ENCODE results near the gene TEX11.

The TEX11 gene

DNA sequence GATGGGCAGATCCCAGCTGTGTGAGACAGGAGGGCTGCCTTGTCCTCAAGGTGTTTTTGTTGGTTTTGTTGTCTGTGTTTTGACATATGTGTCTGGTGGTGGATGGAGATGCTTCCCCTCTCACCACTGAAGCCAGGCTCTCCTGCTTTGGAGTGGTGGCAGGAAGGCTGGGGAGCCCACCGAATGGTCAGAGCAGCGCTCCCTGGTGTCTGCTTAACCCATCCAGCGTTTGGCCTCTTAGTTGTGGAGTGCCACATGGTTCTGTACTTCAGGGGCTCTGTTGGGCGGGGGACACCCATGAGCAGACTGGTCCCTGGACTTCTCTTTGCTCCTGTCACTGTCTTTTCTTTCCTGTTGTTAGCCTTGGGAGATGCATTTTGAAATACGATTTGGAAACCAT is 412.0 kb downstream of the TEX11 start:
- no peak for DNase-seq (ENCODE audit: low spot score)

- DNase-seq (ENCODE audit: low spot score), result no peak
Measured at GRCh38 chrX:70494441-70494840, 414.1 kb downstream of the TEX11 start.

GRCh38 chrX:70488856-70489255 is 419.7 kb downstream of the TEX11 start:
- DNase-seq (ENCODE audit: low spot score), result no peak

DNA sequence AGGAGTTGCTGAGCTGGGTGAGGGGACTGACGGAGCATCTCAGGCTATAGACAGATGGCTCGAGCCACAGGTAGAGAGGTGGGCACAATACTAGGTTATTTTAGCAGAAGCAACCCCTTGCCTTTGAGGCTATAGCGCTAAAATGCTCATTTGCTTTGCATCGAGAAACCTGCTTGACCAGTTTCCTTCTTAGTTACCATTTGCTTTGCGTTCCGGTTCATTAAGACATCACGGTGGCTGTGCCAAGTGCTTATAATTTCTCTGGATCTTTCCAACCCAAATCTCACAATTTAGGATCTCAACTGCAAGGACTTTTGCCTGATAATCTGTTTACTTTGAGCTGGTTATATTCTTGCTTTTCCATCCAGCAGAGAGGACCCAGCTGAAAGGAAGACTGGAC is 423.0 kb downstream of the TEX11 start:
- no peak for DNase-seq (ENCODE audit: low spot score)

GRCh38 chrX:70482300-70482699 is 426.2 kb downstream of the TEX11 start:
- DNase-seq (ENCODE audit: low spot score), result no peak

DNA sequence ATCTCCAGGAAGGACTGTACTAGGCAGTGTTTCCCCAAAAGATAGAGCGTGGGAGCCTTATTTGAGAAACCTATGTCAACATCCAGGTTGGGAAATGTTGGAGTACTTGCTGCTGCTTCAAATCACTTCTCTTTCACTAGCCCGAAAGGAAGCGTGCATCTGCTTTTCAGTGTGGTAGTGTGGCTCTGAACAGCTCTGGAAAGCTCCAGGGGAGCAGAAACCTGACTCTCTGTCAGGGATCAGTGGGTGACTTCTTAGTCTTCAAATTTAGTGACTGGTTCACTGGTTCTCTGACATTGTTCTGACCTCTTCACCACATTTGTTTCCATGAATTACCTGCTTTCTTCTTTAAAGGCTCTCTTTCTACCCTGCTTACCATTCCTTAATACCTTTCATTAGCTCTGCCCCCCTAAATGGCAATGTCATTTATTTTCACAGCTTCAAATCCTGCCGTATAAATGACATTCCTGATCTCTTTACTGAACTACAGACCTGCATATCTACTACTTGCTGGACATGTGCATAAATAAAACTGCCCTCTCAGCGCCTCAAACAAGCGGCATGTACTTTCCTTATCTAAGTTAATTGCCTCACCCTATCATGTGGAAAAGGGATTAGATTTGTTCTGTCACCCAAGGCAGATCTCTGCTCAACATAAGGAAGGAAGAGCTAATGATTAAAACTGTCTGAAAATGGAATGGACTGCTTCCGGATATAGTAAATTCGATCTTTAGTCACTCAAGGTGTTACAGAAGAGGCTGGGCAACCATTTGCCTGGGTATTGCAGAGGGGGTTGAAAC is 426.8 kb downstream of the TEX11 start:
- DNase-seq (ENCODE audit: low spot score), result no peak

- DNase-seq (ENCODE audit: low spot score), result no peak
Measured at GRCh38 chrX:70480660-70481018, 427.9 kb downstream of the TEX11 start.

DNA sequence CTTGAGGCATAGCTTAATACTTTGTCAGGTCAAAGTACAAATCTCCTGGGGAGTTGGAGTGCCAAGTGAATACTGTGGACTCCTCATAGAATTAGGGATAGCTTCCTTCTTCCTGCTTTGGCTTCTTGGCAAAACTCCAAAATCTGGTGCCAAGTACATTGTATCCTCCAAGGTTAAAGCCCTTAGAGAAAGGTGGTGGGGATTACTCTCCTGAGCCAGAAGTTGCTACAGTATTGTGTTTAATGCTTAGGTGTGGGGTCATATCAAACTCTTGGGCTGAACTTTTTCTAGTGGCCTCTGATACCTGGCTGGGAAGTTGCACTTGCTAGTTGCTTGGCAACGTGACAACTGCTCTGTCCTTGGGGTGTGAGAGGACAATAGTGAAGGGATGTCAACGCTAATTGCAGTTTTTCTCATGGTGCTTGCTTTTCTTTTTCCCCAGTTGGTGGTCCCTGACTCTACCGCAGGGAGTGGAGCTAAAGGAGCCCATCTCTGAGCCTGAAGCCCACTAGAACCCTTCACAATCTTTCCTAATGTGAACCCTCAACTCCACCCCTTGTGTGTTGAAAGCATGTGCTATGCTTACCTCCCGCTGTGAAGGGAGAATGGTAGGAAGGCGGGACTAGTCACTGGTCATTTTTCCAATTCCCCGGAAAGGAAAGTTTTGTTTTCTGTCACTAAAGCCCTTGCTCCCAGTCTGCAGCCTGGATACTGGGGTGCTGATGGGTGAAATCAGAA is 428.4 kb downstream of the TEX11 start:
- DNase-seq (ENCODE audit: low spot score), result peak; percentile 1

GRCh38 chrX:70479247-70479921 is 429.1 kb downstream of the TEX11 start:
- no peak for DNase-seq (ENCODE audit: low spot score)

All from cerebellar cortex (tissue), 1 donor.